CD4-positive, alpha-beta T cell treated with Interleukin-17A for 1 hour (primary cell): ENCODE data around the gene GABPA.

ENCODE experiments used
- DNase-seq: peaks from one replicate; pipeline ENCODE4 v3.0.0-alpha.2; 2020

Gene GABPA

DNA sequence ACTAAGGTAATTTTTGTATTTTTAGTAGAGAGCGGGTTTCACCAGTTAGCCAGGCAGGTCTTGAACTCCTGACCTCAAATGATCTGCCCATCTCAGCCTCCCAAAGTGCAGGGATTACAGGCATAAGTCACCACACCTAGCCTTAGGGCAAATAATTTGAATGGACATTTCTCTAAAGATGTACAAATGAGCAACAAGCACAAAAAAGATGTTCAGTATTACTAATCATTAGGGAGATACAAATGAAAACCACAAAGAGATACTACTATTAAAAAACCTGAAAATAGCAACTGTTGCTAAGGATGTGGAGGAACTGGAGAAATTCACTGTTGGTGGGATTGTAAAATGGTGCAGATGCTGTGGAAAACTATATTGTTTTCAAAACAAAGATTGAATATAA lies 79.1 kb downstream of the GABPA start:
- no peak for DNase-seq

DNA sequence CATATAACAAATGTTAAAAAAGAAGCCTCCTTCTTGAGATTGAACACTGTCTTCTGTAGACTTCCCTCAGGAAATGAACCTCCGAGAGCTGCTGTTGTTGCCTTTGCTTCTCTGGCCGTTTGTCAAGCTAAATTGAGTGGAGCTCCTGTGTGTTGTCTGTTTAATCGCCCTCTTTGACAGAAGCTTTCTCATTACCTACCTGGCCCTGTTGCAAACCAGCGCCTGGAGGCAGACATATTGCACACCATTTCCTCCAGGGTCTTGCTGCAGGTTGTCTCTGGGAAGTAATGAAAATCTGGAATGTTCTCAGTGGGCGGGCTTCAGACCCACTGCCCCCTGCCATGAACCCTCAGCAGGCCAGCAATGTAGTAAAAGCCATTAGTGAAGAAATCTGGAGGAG lies 83.3 kb downstream of the GABPA start:
- no peak for DNase-seq

DNA sequence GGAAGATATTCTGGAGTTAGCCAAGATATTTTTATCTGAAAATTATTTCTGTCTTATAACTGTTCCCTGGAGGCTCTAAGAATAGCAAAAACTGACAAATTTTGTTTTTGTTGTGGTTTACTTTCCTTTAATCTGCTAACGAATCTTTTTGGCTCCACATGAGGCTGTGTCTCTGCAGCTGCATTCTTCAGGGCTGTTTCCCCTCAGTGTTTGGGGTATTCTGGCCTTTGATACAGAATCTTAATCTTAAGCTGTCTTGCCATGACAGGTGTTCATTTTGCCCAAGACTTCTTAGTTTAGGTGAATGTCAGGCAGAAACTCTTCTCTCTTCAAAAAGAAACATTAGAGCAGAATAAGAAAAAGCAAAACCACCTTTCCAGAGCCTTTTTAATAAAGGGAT lies 83.8 kb downstream of the GABPA start:
- no peak for DNase-seq
